ENCODE data around the gene FAM135A.

Gene FAM135A

GRCh38 chr6:70379473-70380013 lies 33.8 kb upstream of the FAM135A start:
- Histone ChIP-seq H3K9me3 (ENCODE audit: control insufficient read depth in 5 of 5, low read length in 5 of 5) (no peaks in the 10 kb centered on the region), H3K4me3 (ENCODE audit: low read depth in 1 of 5, low read length in 5 of 5) (no peak overlapping the region), H3K27me3 (ENCODE audit: control insufficient read depth in 5 of 5, insufficient read depth in 4 of 5, low read length in 5 of 5) (no peaks in the 10 kb centered on the region), H3K36me3 (ENCODE audit: control insufficient read depth in 5 of 5, insufficient read depth in 5 of 5, low read length in 5 of 5) (no peaks in the 10 kb centered on the region), H3K9ac (ENCODE audit: low read length in 5 of 5) (no peak overlapping the region), H3K27ac (ENCODE audit: low read depth, low read length) (no peak overlapping the region), H3K4me1 (ENCODE audit: control insufficient read depth in 5 of 5, insufficient read depth in 5 of 5, low read length in 5 of 5) (no peaks in the 10 kb centered on the region)

DNA sequence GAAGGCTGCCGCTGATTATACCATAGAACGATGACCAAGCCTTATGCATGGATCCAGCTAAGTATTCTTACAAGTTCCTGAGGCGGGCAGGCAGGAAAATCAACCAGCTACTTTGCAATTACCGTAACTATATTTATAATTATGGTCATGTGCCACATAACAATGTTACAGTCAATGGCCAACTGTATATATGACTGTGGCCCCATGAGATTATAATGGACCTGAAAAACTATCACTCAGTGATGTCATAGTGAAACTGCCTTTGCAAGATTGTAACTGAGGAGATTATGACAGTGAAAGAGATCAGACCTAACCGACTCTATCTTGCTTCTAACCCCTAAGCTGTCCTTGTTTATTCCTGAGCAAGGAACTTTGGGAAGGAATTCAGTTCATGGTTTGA lies 33.1 kb upstream of the FAM135A start:
- Histone ChIP-seq H3K4me3 (ENCODE audit: low read depth in 1 of 5, low read length in 5 of 5) (no peak overlapping the region), H3K27me3 (ENCODE audit: control insufficient read depth in 5 of 5, insufficient read depth in 4 of 5, low read length in 5 of 5) (no peaks in the 10 kb centered on the region), H3K9me3 (ENCODE audit: control insufficient read depth in 5 of 5, low read length in 5 of 5) (no peaks in the 10 kb centered on the region), H3K36me3 (ENCODE audit: control insufficient read depth in 5 of 5, insufficient read depth in 5 of 5, low read length in 5 of 5) (no peaks in the 10 kb centered on the region), H3K27ac (ENCODE audit: low read depth, low read length) (no peak overlapping the region), H3K4me1 (ENCODE audit: control insufficient read depth in 5 of 5, insufficient read depth in 5 of 5, low read length in 5 of 5) (no peaks in the 10 kb centered on the region), H3K9ac (ENCODE audit: low read length in 5 of 5) (no peak overlapping the region)

- Histone ChIP-seq H3K36me3 (ENCODE audit: control insufficient read depth in 5 of 5, insufficient read depth in 5 of 5, low read length in 5 of 5) (no peaks in the 10 kb centered on the region), H3K4me3 (ENCODE audit: low read depth in 1 of 5, low read length in 5 of 5) (no peak overlapping the region), H3K27me3 (ENCODE audit: control insufficient read depth in 5 of 5, insufficient read depth in 4 of 5, low read length in 5 of 5) (no peaks in the 10 kb centered on the region), H3K9ac (ENCODE audit: low read length in 5 of 5) (no peak overlapping the region), H3K9me3 (ENCODE audit: control insufficient read depth in 5 of 5, low read length in 5 of 5) (no peaks in the 10 kb centered on the region), H3K27ac (ENCODE audit: low read depth, low read length) (no peak overlapping the region), H3K4me1 (ENCODE audit: control insufficient read depth in 5 of 5, insufficient read depth in 5 of 5, low read length in 5 of 5) (no peaks in the 10 kb centered on the region)
Measured at GRCh38 chr6:70380771-70381416, 32.4 kb upstream of the FAM135A start.

- H3K4me1 ChIP-seq (ENCODE audit: control insufficient read depth in 5 of 5, insufficient read depth in 5 of 5, low read length in 5 of 5): no peaks in the 10 kb centered on the region
- H3K9me3 ChIP-seq (ENCODE audit: control insufficient read depth in 5 of 5, low read length in 5 of 5): no peaks in the 10 kb centered on the region
- no peaks in the 10 kb centered on the region for H3K27me3 ChIP-seq (ENCODE audit: control insufficient read depth in 5 of 5, insufficient read depth in 4 of 5, low read length in 5 of 5)
- H3K9ac ChIP-seq (ENCODE audit: low read length in 5 of 5): no peak overlapping the region
- H3K27ac ChIP-seq (ENCODE audit: low read depth, low read length): no peak overlapping the region
- no peaks in the 10 kb centered on the region for H3K36me3 ChIP-seq (ENCODE audit: control insufficient read depth in 5 of 5, insufficient read depth in 5 of 5, low read length in 5 of 5)
- H3K4me3 ChIP-seq (ENCODE audit: low read depth in 1 of 5, low read length in 5 of 5): no peak overlapping the region
Measured at GRCh38 chr6:70381417-70381782, 31.9 kb upstream of the FAM135A start.

DNA sequence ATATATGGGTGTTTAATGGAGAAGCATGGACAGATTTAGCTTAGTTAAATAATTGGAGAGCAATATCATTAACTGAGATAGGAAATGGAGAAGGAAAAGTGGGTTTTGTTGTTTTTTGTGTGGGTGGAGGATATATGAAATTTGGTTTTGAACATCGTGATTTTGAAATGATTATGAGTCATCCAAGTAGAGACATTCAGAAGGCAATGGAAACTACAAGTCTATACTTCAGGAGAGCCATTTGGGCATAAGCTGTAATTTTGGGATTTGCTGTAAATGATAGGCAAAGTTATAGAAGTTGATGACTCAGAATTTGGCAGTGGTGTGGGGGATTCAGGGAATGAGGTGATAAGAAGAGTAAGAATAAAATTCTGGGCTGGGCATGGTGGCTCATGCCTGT lies 27.4 kb upstream of the FAM135A start:
- Histone ChIP-seq H3K4me3 (ENCODE audit: low read depth in 1 of 5, low read length in 5 of 5) (no peak overlapping the region), H3K4me1 (ENCODE audit: control insufficient read depth in 5 of 5, insufficient read depth in 5 of 5, low read length in 5 of 5) (no peaks in the 10 kb centered on the region), H3K27ac (ENCODE audit: low read depth, low read length) (no peak overlapping the region), H3K9ac (ENCODE audit: low read length in 5 of 5) (no peak overlapping the region), H3K27me3 (ENCODE audit: control insufficient read depth in 5 of 5, insufficient read depth in 4 of 5, low read length in 5 of 5) (no peaks in the 10 kb centered on the region), H3K36me3 (ENCODE audit: control insufficient read depth in 5 of 5, insufficient read depth in 5 of 5, low read length in 5 of 5) (no peaks in the 10 kb centered on the region), H3K9me3 (ENCODE audit: control insufficient read depth in 5 of 5, low read length in 5 of 5) (no peaks in the 10 kb centered on the region)

GRCh38 chr6:70388814-70389213 lies 24.5 kb upstream of the FAM135A start:
- Histone ChIP-seq H3K36me3 (ENCODE audit: control insufficient read depth in 5 of 5, insufficient read depth in 5 of 5, low read length in 5 of 5) (no peaks in the 10 kb centered on the region), H3K27me3 (ENCODE audit: control insufficient read depth in 5 of 5, insufficient read depth in 4 of 5, low read length in 5 of 5) (no peaks in the 10 kb centered on the region), H3K27ac (ENCODE audit: low read depth, low read length) (no peak overlapping the region), H3K9ac (ENCODE audit: low read length in 5 of 5) (no peak overlapping the region), H3K9me3 (ENCODE audit: control insufficient read depth in 5 of 5, low read length in 5 of 5) (no peaks in the 10 kb centered on the region), H3K4me1 (ENCODE audit: control insufficient read depth in 5 of 5, insufficient read depth in 5 of 5, low read length in 5 of 5) (no peaks in the 10 kb centered on the region), H3K4me3 (ENCODE audit: low read depth in 1 of 5, low read length in 5 of 5) (no peak overlapping the region)

DNA sequence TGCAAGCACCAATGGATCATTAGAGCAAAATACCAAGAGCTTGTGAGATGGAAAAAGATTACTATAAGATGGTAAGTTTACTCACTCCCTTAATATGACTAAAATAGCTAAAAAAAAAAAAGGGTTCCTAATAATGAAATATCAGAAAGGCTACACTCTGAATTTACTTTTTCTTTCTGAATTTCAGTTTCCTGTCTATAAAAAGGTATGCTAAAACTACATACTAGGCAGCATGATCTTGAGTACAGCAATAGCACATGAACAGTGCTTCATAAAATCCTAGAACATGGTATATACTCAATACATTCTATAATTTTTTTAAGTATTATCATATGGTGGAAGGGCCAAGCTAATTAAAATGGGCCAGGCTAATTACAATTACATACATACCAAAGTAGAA lies 24.0 kb upstream of the FAM135A start:
- Histone ChIP-seq H3K27ac (ENCODE audit: low read depth, low read length) (no peak overlapping the region), H3K36me3 (ENCODE audit: control insufficient read depth in 5 of 5, insufficient read depth in 5 of 5, low read length in 5 of 5) (no peaks in the 10 kb centered on the region), H3K9ac (ENCODE audit: low read length in 5 of 5) (no peak overlapping the region), H3K4me1 (ENCODE audit: control insufficient read depth in 5 of 5, insufficient read depth in 5 of 5, low read length in 5 of 5) (no peaks in the 10 kb centered on the region), H3K4me3 (ENCODE audit: low read depth in 1 of 5, low read length in 5 of 5) (no peak overlapping the region), H3K9me3 (ENCODE audit: control insufficient read depth in 5 of 5, low read length in 5 of 5) (no peaks in the 10 kb centered on the region), H3K27me3 (ENCODE audit: control insufficient read depth in 5 of 5, insufficient read depth in 4 of 5, low read length in 5 of 5) (no peaks in the 10 kb centered on the region)

DNA sequence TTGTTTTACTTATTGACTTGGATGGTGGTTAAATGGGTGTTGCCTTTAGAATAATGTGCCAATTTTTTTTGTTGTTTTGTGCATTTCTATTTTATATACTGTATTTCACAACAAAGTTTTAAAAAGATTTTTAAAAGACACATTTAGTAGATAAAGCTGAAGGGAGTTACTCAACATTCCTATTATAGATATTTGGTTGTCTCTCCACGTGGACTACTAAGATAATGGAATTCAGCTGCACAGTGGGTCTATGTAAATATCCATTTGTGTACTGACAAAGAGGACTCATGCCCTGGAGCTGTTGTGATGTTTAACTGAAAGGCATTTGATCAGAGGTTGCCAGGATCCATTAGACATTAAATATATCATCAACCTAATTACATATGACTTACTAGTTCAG lies 23.2 kb upstream of the FAM135A start:
- no peaks in the 10 kb centered on the region for H3K36me3 ChIP-seq (ENCODE audit: control insufficient read depth in 5 of 5, insufficient read depth in 5 of 5, low read length in 5 of 5)
- H3K9ac ChIP-seq (ENCODE audit: low read length in 5 of 5): no peak overlapping the region
- H3K9me3 ChIP-seq (ENCODE audit: control insufficient read depth in 5 of 5, low read length in 5 of 5): no peaks in the 10 kb centered on the region
- no peak overlapping the region for H3K4me3 ChIP-seq (ENCODE audit: low read depth in 1 of 5, low read length in 5 of 5)
- H3K27me3 ChIP-seq (ENCODE audit: control insufficient read depth in 5 of 5, insufficient read depth in 4 of 5, low read length in 5 of 5): no peaks in the 10 kb centered on the region
- no peaks in the 10 kb centered on the region for H3K4me1 ChIP-seq (ENCODE audit: control insufficient read depth in 5 of 5, insufficient read depth in 5 of 5, low read length in 5 of 5)
- no peak overlapping the region for H3K27ac ChIP-seq (ENCODE audit: low read depth, low read length)

- H3K27me3 ChIP-seq (ENCODE audit: control insufficient read depth in 5 of 5, insufficient read depth in 4 of 5, low read length in 5 of 5): no peaks in the 10 kb centered on the region
- no peak overlapping the region for H3K9ac ChIP-seq (ENCODE audit: low read length in 5 of 5)
Measured at GRCh38 chr6:70391492-70391891, 21.8 kb upstream of the FAM135A start.

GRCh38 chr6:70394518-70395300 lies 18.6 kb upstream of the FAM135A start:
- Histone ChIP-seq H3K9ac (ENCODE audit: low read length in 5 of 5) (no peak overlapping the region), H3K27ac (ENCODE audit: low read depth, low read length) (no peak overlapping the region), H3K4me3 (ENCODE audit: low read depth in 1 of 5, low read length in 5 of 5) (no peak overlapping the region), H3K9me3 (ENCODE audit: control insufficient read depth in 5 of 5, low read length in 5 of 5) (no peaks in the 10 kb centered on the region), H3K36me3 (ENCODE audit: control insufficient read depth in 5 of 5, insufficient read depth in 5 of 5, low read length in 5 of 5) (no peaks in the 10 kb centered on the region), H3K27me3 (ENCODE audit: control insufficient read depth in 5 of 5, insufficient read depth in 4 of 5, low read length in 5 of 5) (peaks cover 0 to 4% (median 0%) of the 10 kb centered on the region in 5 donors), H3K4me1 (ENCODE audit: control insufficient read depth in 5 of 5, insufficient read depth in 5 of 5, low read length in 5 of 5) (peaks cover 0 to 17% (median 0%) of the 10 kb centered on the region in 5 donors)

More at GRCh38 chr6:70391492-70391891, 21.8 kb upstream of the FAM135A start:
- Histone ChIP-seq H3K4me3 (ENCODE audit: low read depth in 1 of 5, low read length in 5 of 5) (no peak overlapping the region), H3K36me3 (ENCODE audit: control insufficient read depth in 5 of 5, insufficient read depth in 5 of 5, low read length in 5 of 5) (no peaks in the 10 kb centered on the region), H3K27ac (ENCODE audit: low read depth, low read length) (no peak overlapping the region), H3K4me1 (ENCODE audit: control insufficient read depth in 5 of 5, insufficient read depth in 5 of 5, low read length in 5 of 5) (peaks cover 0 to 7% (median 0%) of the 10 kb centered on the region in 5 donors), H3K9me3 (ENCODE audit: control insufficient read depth in 5 of 5, low read length in 5 of 5) (no peaks in the 10 kb centered on the region)
